ENCODE measurements around the gene AUTS2.
A peak's percentile ranks its signal among the peaks of the same experiment; 100 is the strongest.

AUTS2 gene

GRCh38 chr7:70707823-70708243 is 1109.6 kb downstream of the AUTS2 start (continued):
- TF ChIP-seq TRIM28 (IDR thresholded peaks at IDR 0.05; ENCODE audit: borderline replicate concordance, low read length) = peak; percentile 36; the same call in 1 of the 2 replicates
- TF ChIP-seq PRDM4 (tag by site-specific recombination; IDR thresholded peaks at IDR 0.05) = peak; percentile 93
- TF ChIP-seq SCRT1 (tag by site-specific recombination; IDR thresholded peaks at IDR 0.05; ENCODE audit: borderline replicate concordance) = no peak
- no peak for TF ChIP-seq ZNF366 (tag by site-specific recombination; conservative IDR thresholded peaks at IDR 0.05)
- TF ChIP-seq REPIN1 (tag by site-specific recombination; IDR thresholded peaks at IDR 0.05; ENCODE audit: low read depth) = no peak
- no peak for TF ChIP-seq ZNF202 (tag by site-specific recombination; IDR thresholded peaks at IDR 0.05; ENCODE audit: borderline replicate concordance)
- no peak for TF ChIP-seq SETDB1 (IDR thresholded peaks at IDR 0.05; ENCODE audit: insufficient read length, low read length)
- TF ChIP-seq GLI2 (tag by site-specific recombination; IDR thresholded peaks at IDR 0.05; ENCODE audit: borderline replicate concordance, low read depth) = peak; percentile 77
- peak; percentile 75 for TF ChIP-seq ZNF24 (tag by site-specific recombination; IDR thresholded peaks at IDR 0.05)
- no peak for TF ChIP-seq ZNF433 (tag by site-specific recombination; IDR thresholded peaks at IDR 0.05; ENCODE audit: low read depth)
- TF ChIP-seq ZNF133 (tag by site-specific recombination; IDR thresholded peaks at IDR 0.05) = no peak

- CTCF ChIA-PET = interaction anchor here (0.7 kb wide), 1 partner anchor 11 kb away, joined by 3 read pairs; no protein-coding TSS in a partner anchor
- POLR2A ChIA-PET = no interaction called here
- TF ChIP-seq ZNF211 (tag by site-specific recombination; IDR thresholded peaks at IDR 0.05; ENCODE audit: low read depth) (no peak), ZNF792 (tag by site-specific recombination; IDR thresholded peaks at IDR 0.05) (no peak), ZNF23 (tag by site-specific recombination; IDR thresholded peaks at IDR 0.05; ENCODE audit: borderline replicate concordance) (no peak), ZNF785 (tag by site-specific recombination; IDR thresholded peaks at IDR 0.05) (no peak), ZNF549 (tag by site-specific recombination; IDR thresholded peaks at IDR 0.05) (no peak), ZNF521 (tag by site-specific recombination; IDR thresholded peaks at IDR 0.05) (no peak), GLIS2 (tag by site-specific recombination; IDR thresholded peaks at IDR 0.05) (no peak), ZNF600 (tag by site-specific recombination; IDR thresholded peaks at IDR 0.05) (no peak), ZNF423 (tag by site-specific recombination; IDR thresholded peaks at IDR 0.05) (no peak), ZNF670 (tag by site-specific recombination; IDR thresholded peaks at IDR 0.05; ENCODE audit: low read depth) (no peak), ZNF26 (tag by site-specific recombination; IDR thresholded peaks at IDR 0.05) (no peak), ZBTB7A (tag by site-specific recombination; IDR thresholded peaks at IDR 0.05; ENCODE audit: low read depth) (no peak), ZNF148 (tag by site-specific recombination; IDR thresholded peaks at IDR 0.05; ENCODE audit: borderline replicate concordance) (no peak)
- TF ChIP-seq, protein P1, sequence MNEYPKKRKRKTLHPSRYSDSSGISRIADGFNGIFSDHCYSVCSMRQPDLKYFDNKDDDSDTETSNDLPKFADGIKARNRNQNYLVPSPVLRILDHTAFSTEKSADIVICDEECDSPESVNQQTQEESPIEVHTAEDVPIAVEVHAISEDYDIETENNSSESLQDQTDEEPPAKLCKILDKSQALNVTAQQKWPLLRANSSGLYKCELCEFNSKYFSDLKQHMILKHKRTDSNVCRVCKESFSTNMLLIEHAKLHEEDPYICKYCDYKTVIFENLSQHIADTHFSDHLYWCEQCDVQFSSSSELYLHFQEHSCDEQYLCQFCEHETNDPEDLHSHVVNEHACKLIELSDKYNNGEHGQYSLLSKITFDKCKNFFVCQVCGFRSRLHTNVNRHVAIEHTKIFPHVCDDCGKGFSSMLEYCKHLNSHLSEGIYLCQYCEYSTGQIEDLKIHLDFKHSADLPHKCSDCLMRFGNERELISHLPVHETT (tag by site-specific recombination; IDR thresholded peaks at IDR 0.05) = no peak
- TF ChIP-seq, protein P2, sequence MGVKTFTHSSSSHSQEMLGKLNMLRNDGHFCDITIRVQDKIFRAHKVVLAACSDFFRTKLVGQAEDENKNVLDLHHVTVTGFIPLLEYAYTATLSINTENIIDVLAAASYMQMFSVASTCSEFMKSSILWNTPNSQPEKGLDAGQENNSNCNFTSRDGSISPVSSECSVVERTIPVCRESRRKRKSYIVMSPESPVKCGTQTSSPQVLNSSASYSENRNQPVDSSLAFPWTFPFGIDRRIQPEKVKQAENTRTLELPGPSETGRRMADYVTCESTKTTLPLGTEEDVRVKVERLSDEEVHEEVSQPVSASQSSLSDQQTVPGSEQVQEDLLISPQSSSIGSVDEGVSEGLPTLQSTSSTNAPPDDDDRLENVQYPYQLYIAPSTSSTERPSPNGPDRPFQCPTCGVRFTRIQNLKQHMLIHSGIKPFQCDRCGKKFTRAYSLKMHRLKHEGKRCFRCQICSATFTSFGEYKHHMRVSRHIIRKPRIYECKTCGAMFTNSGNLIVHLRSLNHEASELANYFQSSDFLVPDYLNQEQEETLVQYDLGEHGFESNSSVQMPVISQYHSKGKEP (tag by site-specific recombination; IDR thresholded peaks at IDR 0.05) = no peak; the same call in 1 of the 2 replicates
- TF ChIP-seq, protein P3, sequence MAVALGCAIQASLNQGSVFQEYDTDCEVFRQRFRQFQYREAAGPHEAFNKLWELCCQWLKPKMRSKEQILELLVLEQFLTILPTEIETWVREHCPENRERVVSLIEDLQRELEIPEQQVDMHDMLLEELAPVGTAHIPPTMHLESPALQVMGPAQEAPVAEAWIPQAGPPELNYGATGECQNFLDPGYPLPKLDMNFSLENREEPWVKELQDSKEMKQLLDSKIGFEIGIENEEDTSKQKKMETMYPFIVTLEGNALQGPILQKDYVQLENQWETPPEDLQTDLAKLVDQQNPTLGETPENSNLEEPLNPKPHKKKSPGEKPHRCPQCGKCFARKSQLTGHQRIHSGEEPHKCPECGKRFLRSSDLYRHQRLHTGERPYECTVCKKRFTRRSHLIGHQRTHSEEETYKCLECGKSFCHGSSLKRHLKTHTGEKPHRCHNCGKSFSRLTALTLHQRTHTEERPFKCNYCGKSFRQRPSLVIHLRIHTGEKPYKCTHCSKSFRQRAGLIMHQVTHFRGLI (tag by site-specific recombination; IDR thresholded peaks at IDR 0.05) = no peak
Observed at GRCh38 chr7:70710011-70710480, 1111.8 kb downstream of the AUTS2 start.

More at GRCh38 chr7:70710011-70710480, 1111.8 kb downstream of the AUTS2 start:
- Histone ChIP-seq H3K36me3 (ENCODE audit: control insufficient read depth in 2 of 2, insufficient read depth in 1 of 2, low read length in 2 of 2) (peaks cover 0 to 5% of the 10 kb centered on the region in 2 experiments; a peak in 1 of 3 replicates), H3K27ac (ENCODE audit: extremely low read depth, low read depth, low read length) (peak overlapping the region; percentile 53), H3K4me3 (ENCODE audit: low read depth, low read length) (no peak overlapping the region), H3K4me1 (ENCODE audit: control insufficient read depth, insufficient read depth, low read length) (peaks cover 42% of the 10 kb centered on the region), H3K9me3 (ENCODE audit: control insufficient read depth, insufficient read depth, low read depth, low read length) (no peaks in the 10 kb centered on the region)
